Neural progenitor cell (in vitro differentiated cells): Measurements from ENCODE around the gene PTPRT.

ENCODE experiments used
- CTCF ChIP-seq: fragments of 200-600 bp; sonication (generic); IDR thresholded peaks from 2 replicates; pipeline ENCODE4 v1.5.1; 2017; ENCODE audit warnings: antibody characterized with exemption, mild to moderate bottlenecking
- EZH2 ChIP-seq: fragments of 200-600 bp; sonication (generic); IDR thresholded peaks from 2 replicates; pipeline ENCODE4 v1.6.1; 2017; ENCODE audit warnings: antibody characterized with exemption, mild to moderate bottlenecking, moderate library complexity
- EZH2phosphoT487 ChIP-seq: fragments of 200-600 bp; sonication (generic); IDR thresholded peaks from 2 replicates; pipeline ENCODE4 v1.6.1; 2017; ENCODE audit warnings: antibody characterized with exemption

GRCh38 chr20:42864116-42864515 lies 325.6 kb downstream of the PTPRT start:
- TF ChIP-seq CTCF, result no peak
- TF ChIP-seq EZH2, result no peak
- no peak for TF ChIP-seq EZH2phosphoT487
